ENCODE results near the gene KDELR3.

DNA sequence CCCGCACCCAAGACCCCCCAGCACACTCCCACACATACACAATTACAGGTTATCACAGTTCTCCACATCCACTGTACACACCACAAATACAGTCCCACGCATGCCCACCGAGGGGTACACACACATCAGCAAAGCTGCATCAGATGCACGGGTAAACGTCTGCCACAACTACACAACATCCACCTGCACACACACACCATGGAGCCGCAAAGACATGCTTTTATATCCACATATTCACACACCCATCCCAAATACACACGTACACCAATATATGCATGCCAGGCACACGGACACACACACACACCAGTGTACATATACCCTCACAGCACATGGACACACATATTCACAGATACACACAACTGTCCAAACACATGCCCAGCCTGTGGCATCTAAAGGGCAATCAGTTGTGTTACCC, 7.5 kb upstream of the KDELR3 start:
- TF ChIP-seq CTCF (IDR thresholded peaks at IDR 0.05) (no peak), POLR2A (IDR thresholded peaks at IDR 0.05) (no peak)

All from gastroesophageal sphincter (tissue), 3 donors.